Esophagus muscularis mucosa (tissue), 4 donors: ENCODE results near the gene TBCE. TPM values are rescaled to one million over a fixed set of nuclear protein-coding genes. Genes with fewer than 3 reads are reported as not detected.

Experiments used
- DNase-seq: peaks from one replicate; pipeline ENCODE4 v3.0.0-alpha.2; 2017; ENCODE audit errors: extremely low spot score
- H3K27ac ChIP-seq, 4 donors: fragments of 200-600 bp; sonication (generic); replicated peaks in 1 of 4; 1 replicate in 3 of 4; 2 replicates in 1 of 4; pipeline ENCODE4 v1.5.1; 2016 to 2019; ENCODE audit warnings: mild to moderate bottlenecking in 1 of 4
- H3K27me3 ChIP-seq, 4 donors: fragments of 200-600 bp; sonication (generic); one replicate each; pipeline versions ENCODE4 v1.5.1 to v1.6.0; 2016 to 2019
- H3K36me3 ChIP-seq, 4 donors: fragments of 200-600 bp; sonication (generic); one replicate each; pipeline ENCODE4 v1.5.1; 2016 to 2019
- H3K4me1 ChIP-seq, 4 donors: fragments of 200-600 bp; sonication (generic); one replicate each; pipeline ENCODE4 v1.5.1; 2016 to 2019
- H3K4me3 ChIP-seq, 4 donors: fragments of 200-600 bp; sonication (generic); 1 replicate in 2 of 4; 2 replicates in 2 of 4; pipeline ENCODE4 v1.5.1; 2016 to 2019; ENCODE audit warnings: mild to moderate bottlenecking in 4 of 4, moderate library complexity in 1 of 4
- H3K9me3 ChIP-seq, 4 donors: fragments of 200-600 bp; sonication (generic); 1 replicate in 3 of 4; 2 replicates in 1 of 4; pipeline ENCODE4 v1.5.1; 2016 to 2019
- EP300 ChIP-seq: sonication (generic); formaldehyde crosslinking; IDR thresholded peaks from one replicate; pipeline ENCODE4 v1.6.1; 2017; ENCODE audit warnings: antibody characterized with exemption
- POLR2A ChIP-seq: fragments of 450-650 bp; IDR thresholded peaks from one replicate; pipeline ENCODE4 v1.6.1; 2017; ENCODE audit warnings: antibody characterized with exemption, moderate library complexity, mild to moderate bottlenecking, low read depth
- POLR2AphosphoS5 ChIP-seq, 2 donors: sonication (generic); formaldehyde crosslinking; IDR thresholded peaks; one replicate each; pipeline ENCODE4 v1.6.1; 2017; ENCODE audit warnings: antibody characterized with exemption in 2 of 2
- WGBS: methylation state at CpG from one replicate; pipeline ENCODE4 v1.1.5; 2018; 5-methylcytosine and 5-hydroxymethylcytosine counted together
- intact Hi-C: fragments of 100-400 bp; cut with DNase I; formaldehyde crosslinking; loops from one replicate; pipeline ENCODE4 v1.15.1; 2023
- total RNA-seq, 4 donors: library from RNA; depleted of rRNA; stranded (reverse); fragments of >200 nt; gene quantifications; one replicate each; pipeline versions ENCODE4 v1.1.0 to v1.2.1, GENCODE V29; 2016
- TF ChIP-seq, protein P1 (sequence below), 3 experiments: fragments of 200-600 bp in 2 of 3; fragments of 450-650 bp in 1 of 3; sonication (generic) in 2 of 3; IDR thresholded peaks; one replicate each; pipeline ENCODE4 v1.5.1; 2017 to 2019; ENCODE audit warnings: antibody characterized with exemption in 3 of 3, mild to moderate bottlenecking in 2 of 3, moderate library complexity in 1 of 3

Gene TBCE
- total RNA-seq, 4 donors from 2014 or later = 10.6 to 21.6 (median 15.3) TPM

- WGBS = 100% methylated on average over 2 of the region's 2 CpGs
- H3K4me3 ChIP-seq = no peak overlapping the region
- no peak for DNase-seq
- intact Hi-C loops = no loop called here
- TF ChIP-seq POLR2A (no peak), EP300 (no peak), POLR2AphosphoS5 (IDR thresholded peaks at IDR 0.05) (no peak)
- TF ChIP-seq, protein P1, sequence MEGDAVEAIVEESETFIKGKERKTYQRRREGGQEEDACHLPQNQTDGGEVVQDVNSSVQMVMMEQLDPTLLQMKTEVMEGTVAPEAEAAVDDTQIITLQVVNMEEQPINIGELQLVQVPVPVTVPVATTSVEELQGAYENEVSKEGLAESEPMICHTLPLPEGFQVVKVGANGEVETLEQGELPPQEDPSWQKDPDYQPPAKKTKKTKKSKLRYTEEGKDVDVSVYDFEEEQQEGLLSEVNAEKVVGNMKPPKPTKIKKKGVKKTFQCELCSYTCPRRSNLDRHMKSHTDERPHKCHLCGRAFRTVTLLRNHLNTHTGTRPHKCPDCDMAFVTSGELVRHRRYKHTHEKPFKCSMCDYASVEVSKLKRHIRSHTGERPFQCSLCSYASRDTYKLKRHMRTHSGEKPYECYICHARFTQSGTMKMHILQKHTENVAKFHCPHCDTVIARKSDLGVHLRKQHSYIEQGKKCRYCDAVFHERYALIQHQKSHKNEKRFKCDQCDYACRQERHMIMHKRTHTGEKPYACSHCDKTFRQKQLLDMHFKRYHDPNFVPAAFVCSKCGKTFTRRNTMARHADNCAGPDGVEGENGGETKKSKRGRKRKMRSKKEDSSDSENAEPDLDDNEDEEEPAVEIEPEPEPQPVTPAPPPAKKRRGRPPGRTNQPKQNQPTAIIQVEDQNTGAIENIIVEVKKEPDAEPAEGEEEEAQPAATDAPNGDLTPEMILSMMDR (IDR thresholded peaks at IDR 0.05) = no peak
- H3K4me1 ChIP-seq = no peaks in the 10 kb centered on the region
- no peaks in the 10 kb centered on the region for H3K9me3 ChIP-seq
- peaks cover 6 to 61% (median 35%) of the 10 kb centered on the region in 4 donors for H3K36me3 ChIP-seq
- H3K27ac ChIP-seq = no peak overlapping the region
- H3K27me3 ChIP-seq = no peaks in the 10 kb centered on the region
These were observed 118.3 kb downstream of the TBCE start for GRCh38 chr1:235485558-235485957.

DNA sequence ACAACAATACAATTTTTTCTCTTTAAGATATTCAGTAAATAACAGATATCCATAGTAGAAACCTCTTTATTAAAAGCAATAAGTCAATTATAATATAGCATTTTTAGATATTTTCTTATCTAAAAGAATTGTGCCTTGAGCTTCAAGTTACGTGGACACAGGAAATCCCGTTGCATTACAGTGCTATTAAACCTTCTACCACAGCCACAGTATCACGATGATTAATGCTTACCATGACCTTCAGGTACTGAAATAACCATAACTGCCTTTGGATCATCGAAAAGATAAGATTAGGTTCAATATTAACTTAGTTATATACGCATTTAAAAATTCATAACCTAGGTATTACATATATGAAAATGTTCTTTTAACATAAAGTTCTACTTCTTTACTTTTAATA lies 119.1 kb downstream of the TBCE start:
- DNase-seq = no peak

GRCh38 chr1:235491644-235492043 lies 124.4 kb downstream of the TBCE start:
- TF ChIP-seq EP300 (no peak), POLR2AphosphoS5 (IDR thresholded peaks at IDR 0.05) (no peak), POLR2A (no peak)
- TF ChIP-seq, protein P1 (IDR thresholded peaks at IDR 0.05) = no peak
- no peak overlapping the region for H3K4me3 ChIP-seq
- peaks cover 11 to 56% (median 32%) of the 10 kb centered on the region in 4 donors for H3K36me3 ChIP-seq
- H3K27me3 ChIP-seq = no peaks in the 10 kb centered on the region
- H3K9me3 ChIP-seq = no peaks in the 10 kb centered on the region
- no peak overlapping the region for H3K27ac ChIP-seq
- intact Hi-C loops = no loop called here
- H3K4me1 ChIP-seq = no peaks in the 10 kb centered on the region
- no peak for DNase-seq
- 75% methylated on average over 3 of the region's 3 CpGs for WGBS

More for the DNA sequence above, 119.1 kb downstream of the TBCE start:
- Histone ChIP-seq H3K27me3 (no peaks in the 10 kb centered on the region), H3K4me3 (no peak overlapping the region), H3K36me3 (peaks cover 6 to 61% (median 35%) of the 10 kb centered on the region in 4 donors), H3K4me1 (no peaks in the 10 kb centered on the region), H3K27ac (no peak overlapping the region), H3K9me3 (no peaks in the 10 kb centered on the region)
- WGBS = 84% methylated on average over 5 of the region's 5 CpGs
- intact Hi-C loops = no loop called here
- TF ChIP-seq POLR2AphosphoS5 (IDR thresholded peaks at IDR 0.05) = no peak
- no peak for TF ChIP-seq POLR2A
- no peak for TF ChIP-seq EP300
- TF ChIP-seq, protein P1 (IDR thresholded peaks at IDR 0.05) = no peak

- no peak for TF ChIP-seq EP300
- no peak for TF ChIP-seq POLR2AphosphoS5 (IDR thresholded peaks at IDR 0.05)
- TF ChIP-seq, protein P1 (IDR thresholded peaks at IDR 0.05) = no peak
- TF ChIP-seq POLR2A = no peak
- H3K9me3 ChIP-seq = no peaks in the 10 kb centered on the region
- no peak overlapping the region for H3K27ac ChIP-seq
- intact Hi-C loops = no loop called here
- no peak overlapping the region for H3K4me3 ChIP-seq
- no peak for DNase-seq
- H3K27me3 ChIP-seq = no peaks in the 10 kb centered on the region
- 95% methylated on average over 9 of the region's 9 CpGs for WGBS
- H3K36me3 ChIP-seq = peaks cover 11 to 38% (median 24%) of the 10 kb centered on the region in 4 donors
- peaks cover 0 to 17% (median 6%) of the 10 kb centered on the region in 4 donors for H3K4me1 ChIP-seq
These were observed 127.3 kb downstream of the TBCE start for GRCh38 chr1:235494531-235494930.

- no peak overlapping the region for H3K27ac ChIP-seq
- 97% methylated on average over 5 of the region's 5 CpGs for WGBS
These were observed 127.8 kb downstream of the TBCE start for GRCh38 chr1:235495030-235495429.

More at GRCh38 chr1:235495030-235495429, 127.8 kb downstream of the TBCE start:
- H3K4me1 ChIP-seq = peaks cover 0 to 22% (median 8%) of the 10 kb centered on the region in 4 donors
- H3K36me3 ChIP-seq = peaks cover 11 to 35% (median 24%) of the 10 kb centered on the region in 4 donors
- no peak for DNase-seq
- H3K27me3 ChIP-seq = no peaks in the 10 kb centered on the region
- no peak overlapping the region for H3K4me3 ChIP-seq
- no peaks in the 10 kb centered on the region for H3K9me3 ChIP-seq
- intact Hi-C loops = no loop called here
- TF ChIP-seq, protein P1 (IDR thresholded peaks at IDR 0.05) = no peak
- TF ChIP-seq POLR2A (no peak), EP300 (no peak), POLR2AphosphoS5 (IDR thresholded peaks at IDR 0.05) (no peak)
